Osteoblast (primary cell): ENCODE data around the gene LRCOL1. TPM values are rescaled to one million over a fixed set of nuclear protein-coding genes. Genes with fewer than 3 reads are reported as not detected.

ENCODE experiments used
- DNase-seq: peaks from one replicate; pipeline ENCODE4 v3.0.0; 2011; ENCODE audit warnings: low spot score, mixed read lengths; ENCODE audit not compliant: insufficient read length; ENCODE audit errors: missing footprints
- H2AFZ ChIP-seq: 2 replicates; pipeline ENCODE4 v1.6.0; 2011; ENCODE audit warnings: mild to moderate bottlenecking, low read length
- H3K27ac ChIP-seq: 2 replicates; pipeline ENCODE4 v1.5.1; 2011; ENCODE audit warnings: mild to moderate bottlenecking, low read depth, low read length, moderate library complexity
- H3K27me3 ChIP-seq: 2 replicates; pipeline ENCODE4 v1.6.0; 2012; ENCODE audit warnings: mild to moderate bottlenecking, control low read depth, inconsistent platforms, low read length, moderate library complexity; ENCODE audit not compliant: insufficient read depth
- H3K36me3 ChIP-seq: 2 replicates; pipeline ENCODE4 v1.5.1; 2011; ENCODE audit warnings: mild to moderate bottlenecking, low read length, control low read depth, moderate library complexity; ENCODE audit not compliant: insufficient read depth
- H3K4me1 ChIP-seq: 2 replicates; pipeline ENCODE4 v1.5.1; 2011; ENCODE audit warnings: mild to moderate bottlenecking, low read length, control low read depth, moderate library complexity; ENCODE audit not compliant: insufficient read depth
- H3K4me2 ChIP-seq: 2 replicates; pipeline ENCODE4 v1.6.0; 2011; ENCODE audit warnings: mild to moderate bottlenecking, low read length; ENCODE audit not compliant: insufficient read depth
- H3K4me3 ChIP-seq: fragments of 200-600 bp; sonication (generic); 3 replicates; pipeline ENCODE4 v1.5.1; 2012; ENCODE audit warnings: mild to moderate bottlenecking, low read length, inconsistent platforms; ENCODE audit not compliant: insufficient read depth
- H3K79me2 ChIP-seq: 2 replicates; pipeline ENCODE4 v1.6.0; 2012; ENCODE audit warnings: mild to moderate bottlenecking, low read length, control low read depth, inconsistent platforms; ENCODE audit not compliant: insufficient read depth
- H3K9me3 ChIP-seq: 2 replicates; pipeline ENCODE4 v1.5.1; 2011; ENCODE audit warnings: low read depth, low read length, control low read depth
- H4K20me1 ChIP-seq: 2 replicates; pipeline ENCODE4 v1.6.0; 2012; ENCODE audit warnings: mild to moderate bottlenecking, low read length, control low read depth; ENCODE audit not compliant: insufficient read depth
- CTCF ChIP-seq: IDR thresholded peaks from 2 replicates; pipeline ENCODE4 v1.5.1; 2011; ENCODE audit warnings: mild to moderate bottlenecking, low read depth, low read length, moderate library complexity; ENCODE audit errors: extremely low read depth
- total RNA-seq: library from RNA; depleted of rRNA; stranded (reverse); fragments of >200 nt; gene quantifications from 2 replicates; pipeline ENCODE4 v1.2.3, GENCODE V29; 2012

LRCOL1 gene
- total RNA-seq, 1 donor = not detected

GRCh38 chr12:132608231-132609171 lies 1.9 kb downstream of the LRCOL1 start:
- Histone ChIP-seq H3K4me2 (no peak overlapping the region), H3K27ac (no peak overlapping the region), H3K4me3 (no peak overlapping the region), H3K36me3 (no peaks in the 10 kb centered on the region), H4K20me1 (no peaks in the 10 kb centered on the region), H2AFZ (no peak overlapping the region), H3K79me2 (no peaks in the 10 kb centered on the region), H3K4me1 (peaks cover 15% of the 10 kb centered on the region), H3K27me3 (peaks cover 75% of the 10 kb centered on the region), H3K9me3 (peaks cover 4% of the 10 kb centered on the region)
- peak; percentile 38 for DNase-seq
- TF ChIP-seq CTCF = no peak

GRCh38 chr12:132606927-132607326 lies 3.5 kb downstream of the LRCOL1 start:
- Histone ChIP-seq H3K79me2 (no peaks in the 10 kb centered on the region), H3K36me3 (no peaks in the 10 kb centered on the region), H3K4me1 (peaks cover 15% of the 10 kb centered on the region), H3K4me3 (no peak overlapping the region), H3K4me2 (no peak overlapping the region), H4K20me1 (no peaks in the 10 kb centered on the region), H3K9me3 (peaks cover 4% of the 10 kb centered on the region), H3K27ac (no peak overlapping the region), H3K27me3 (peaks cover 75% of the 10 kb centered on the region), H2AFZ (no peak overlapping the region)
- no peak for TF ChIP-seq CTCF
- DNase-seq = no peak

- Histone ChIP-seq H3K36me3 (no peaks in the 10 kb centered on the region), H3K4me1 (peaks cover 15% of the 10 kb centered on the region), H4K20me1 (no peaks in the 10 kb centered on the region), H3K27ac (no peak overlapping the region), H3K9me3 (peaks cover 3% of the 10 kb centered on the region), H3K79me2 (no peaks in the 10 kb centered on the region), H3K4me3 (no peak overlapping the region), H2AFZ (peak overlapping the region; percentile 15), H3K4me2 (no peak overlapping the region), H3K27me3 (peaks cover 75% of the 10 kb centered on the region)
- DNase-seq = no peak
- TF ChIP-seq CTCF = no peak
Measured at GRCh38 chr12:132606466-132606865, 3.9 kb downstream of the LRCOL1 start.

- Histone ChIP-seq H3K4me1 (peaks cover 16% of the 10 kb centered on the region), H3K27ac (no peak overlapping the region), H3K4me2 (no peak overlapping the region), H3K4me3 (no peak overlapping the region), H3K79me2 (no peaks in the 10 kb centered on the region), H3K27me3 (peaks cover 76% of the 10 kb centered on the region), H4K20me1 (no peaks in the 10 kb centered on the region), H3K36me3 (no peaks in the 10 kb centered on the region), H2AFZ (no peak overlapping the region), H3K9me3 (no peaks in the 10 kb centered on the region)
- peak; percentile 58 for DNase-seq
- no peak for TF ChIP-seq CTCF
Measured at GRCh38 chr12:132605892-132606291, 4.5 kb downstream of the LRCOL1 start.
